GM19043 (cell line): Measurements from ENCODE around the gene TIGD6.

ENCODE experiments used
- ATAC-seq: cut with Tn5 transposase; IDR thresholded peaks from one replicate; pipeline ENCODE4 v1.9.1; 2021; ENCODE audit warnings: low read depth; ENCODE audit not compliant: unreplicated experiment

TIGD6 gene

DNA sequence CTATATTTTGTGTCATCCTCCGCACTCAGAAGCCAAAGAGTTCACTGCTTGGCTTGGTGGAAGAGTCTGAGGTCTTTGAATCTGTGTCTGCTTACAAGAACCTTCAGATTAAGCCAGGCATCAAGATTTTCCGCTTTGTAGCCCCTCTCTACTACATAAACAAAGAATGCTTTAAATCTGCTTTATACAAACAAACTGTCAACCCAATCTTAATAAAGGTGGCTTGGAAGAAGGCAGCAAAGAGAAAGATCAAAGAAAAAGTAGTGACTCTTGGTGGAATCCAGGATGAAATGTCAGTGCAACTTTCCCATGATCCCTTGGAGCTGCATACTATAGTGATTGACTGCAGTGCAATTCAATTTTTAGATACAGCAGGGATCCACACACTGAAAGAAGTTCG lies 19.2 kb downstream of the TIGD6 start:
- no peak for ATAC-seq

DNA sequence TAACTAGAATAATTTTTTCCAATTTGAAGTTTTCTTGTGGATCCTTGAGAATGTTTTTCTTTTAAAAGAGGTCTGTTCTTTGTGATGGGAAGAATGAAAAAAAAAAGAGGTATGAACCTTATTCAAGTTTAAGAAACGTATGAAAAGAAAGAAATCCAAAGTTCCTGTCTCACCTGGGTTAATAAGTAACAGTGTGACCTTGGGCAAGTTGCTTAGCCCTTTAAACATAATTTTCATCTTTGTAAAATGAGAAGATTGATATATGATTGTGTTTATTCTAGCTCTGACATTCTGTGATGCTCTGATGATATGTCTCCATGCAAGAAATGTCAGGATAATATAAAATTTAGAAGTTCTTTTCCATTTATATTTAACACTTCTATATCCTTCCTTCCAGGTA lies 20.6 kb downstream of the TIGD6 start:
- ATAC-seq = no peak

DNA sequence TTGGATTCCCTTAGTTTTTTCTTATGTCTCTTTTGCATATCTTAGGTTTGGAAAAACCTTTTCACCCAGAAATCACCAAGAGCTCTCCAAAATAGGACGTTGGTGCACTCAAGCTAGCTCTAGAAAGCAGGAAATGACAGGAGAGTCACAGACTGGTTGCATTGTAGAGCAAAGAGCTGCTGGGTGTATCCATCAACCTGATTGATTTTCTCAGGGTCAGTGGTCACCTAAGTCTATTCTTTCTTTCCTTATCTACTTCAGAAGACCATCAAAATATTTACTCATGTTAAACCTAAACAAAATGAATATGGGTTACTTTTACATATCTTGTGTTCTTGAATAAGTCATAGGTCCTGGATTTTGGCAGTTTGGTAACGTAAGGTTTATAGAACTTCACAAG lies 25.0 kb downstream of the TIGD6 start:
- ATAC-seq = no peak

DNA sequence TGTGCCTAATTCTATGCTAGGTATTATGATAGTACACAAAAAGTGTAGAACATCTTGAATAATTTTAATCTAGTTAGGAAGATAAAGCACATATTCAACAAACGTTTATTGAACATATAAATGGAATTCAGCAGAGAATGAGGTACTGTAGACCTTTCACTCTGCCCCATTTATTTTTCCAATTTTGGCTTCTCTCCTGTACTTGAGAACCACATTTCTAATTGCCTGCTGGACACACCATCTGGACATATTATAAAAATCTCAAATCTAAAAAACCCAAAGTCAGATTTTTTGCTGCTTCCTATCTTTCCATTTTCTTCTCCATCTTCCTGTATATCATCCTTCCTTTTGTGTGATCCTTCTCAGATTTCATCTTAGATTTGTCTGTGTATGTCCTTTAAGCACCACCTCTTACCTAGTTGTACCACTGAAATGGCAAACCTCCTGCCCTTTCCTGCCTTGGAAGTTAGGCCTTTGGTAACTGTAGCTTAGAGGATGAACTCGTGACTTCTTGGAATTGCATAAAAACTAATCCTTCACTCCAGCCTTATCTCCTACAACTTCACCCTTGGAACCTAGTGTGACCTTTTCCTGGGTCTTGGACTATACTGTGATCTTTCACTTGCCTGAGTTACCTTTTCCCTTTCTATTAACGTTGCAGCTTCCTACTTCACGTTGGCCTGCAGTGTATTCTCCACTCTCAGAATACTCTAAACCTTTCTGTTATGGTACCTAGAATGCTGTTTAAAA lies 31.1 kb downstream of the TIGD6 start:
- ATAC-seq = no peak

GRCh38 chr5:149966946-149967345 lies 33.5 kb downstream of the TIGD6 start:
- ATAC-seq = no peak

- ATAC-seq = no peak
Observed at GRCh38 chr5:149963729-149964128, 36.7 kb downstream of the TIGD6 start.

- no peak for ATAC-seq
Observed at GRCh38 chr5:149962601-149963300, 37.7 kb downstream of the TIGD6 start.

DNA sequence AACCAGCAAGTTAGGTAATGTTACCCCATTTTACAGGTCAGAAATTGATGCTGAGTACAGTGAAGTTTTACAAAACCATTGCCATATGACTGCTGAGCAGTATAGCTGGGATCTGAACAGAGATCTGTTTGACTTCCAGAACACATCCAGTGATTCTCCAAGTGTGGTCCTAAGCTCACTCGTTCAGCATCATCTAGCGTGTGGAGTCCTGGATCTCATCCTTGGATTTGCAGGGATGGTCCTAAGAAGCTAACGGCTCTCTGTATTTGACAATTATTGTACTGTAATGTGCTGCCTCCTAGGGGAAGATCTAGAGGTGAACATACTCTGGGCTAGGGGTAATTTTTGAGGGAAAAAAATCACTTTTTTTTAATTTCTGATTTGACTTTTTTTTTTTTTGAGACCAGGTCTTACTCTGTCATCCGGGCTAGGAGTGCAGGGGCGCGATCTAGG lies 38.5 kb downstream of the TIGD6 start:
- ATAC-seq = no peak

GRCh38 chr5:149961186-149961685 lies 39.2 kb downstream of the TIGD6 start:
- no peak for ATAC-seq

- peak; percentile 98 for ATAC-seq
Observed at GRCh38 chr5:149960272-149961185, 39.9 kb downstream of the TIGD6 start, which contains the start of gene SLC26A2. Gene SLC26A2 (plus strand): TSS chr5:149960758. CDS start chr5:149977653, 16,895 bp downstream.

- no peak for ATAC-seq
Observed at GRCh38 chr5:149959406-149960236, 40.8 kb downstream of the TIGD6 start.

- ATAC-seq = no peak
Observed at GRCh38 chr5:149957855-149958254, 42.6 kb downstream of the TIGD6 start.

DNA sequence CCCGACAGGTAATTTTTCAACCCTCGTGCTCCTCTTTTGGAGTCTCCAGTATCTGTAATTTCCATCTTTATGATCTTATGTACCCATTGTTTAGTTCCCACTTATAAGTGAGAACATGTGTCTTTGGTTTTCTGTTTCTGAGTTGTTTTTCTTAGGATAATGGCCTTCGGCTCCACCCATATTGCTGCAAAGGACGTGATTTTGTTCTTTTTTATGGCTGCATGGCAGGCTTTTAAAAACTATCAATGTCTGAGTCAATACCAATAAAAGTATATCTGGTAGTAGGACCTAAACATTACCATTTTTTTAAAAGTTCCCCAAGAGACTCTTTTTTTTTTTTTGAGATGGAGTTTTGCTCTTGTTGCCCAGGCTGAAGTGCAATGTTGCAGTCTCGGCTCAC lies 43.8 kb downstream of the TIGD6 start:
- no peak for ATAC-seq

- no peak for ATAC-seq
Observed at GRCh38 chr5:149954798-149955197, 45.7 kb downstream of the TIGD6 start.

- no peak for ATAC-seq
Observed at GRCh38 chr5:149953436-149954121, 46.9 kb downstream of the TIGD6 start.

DNA sequence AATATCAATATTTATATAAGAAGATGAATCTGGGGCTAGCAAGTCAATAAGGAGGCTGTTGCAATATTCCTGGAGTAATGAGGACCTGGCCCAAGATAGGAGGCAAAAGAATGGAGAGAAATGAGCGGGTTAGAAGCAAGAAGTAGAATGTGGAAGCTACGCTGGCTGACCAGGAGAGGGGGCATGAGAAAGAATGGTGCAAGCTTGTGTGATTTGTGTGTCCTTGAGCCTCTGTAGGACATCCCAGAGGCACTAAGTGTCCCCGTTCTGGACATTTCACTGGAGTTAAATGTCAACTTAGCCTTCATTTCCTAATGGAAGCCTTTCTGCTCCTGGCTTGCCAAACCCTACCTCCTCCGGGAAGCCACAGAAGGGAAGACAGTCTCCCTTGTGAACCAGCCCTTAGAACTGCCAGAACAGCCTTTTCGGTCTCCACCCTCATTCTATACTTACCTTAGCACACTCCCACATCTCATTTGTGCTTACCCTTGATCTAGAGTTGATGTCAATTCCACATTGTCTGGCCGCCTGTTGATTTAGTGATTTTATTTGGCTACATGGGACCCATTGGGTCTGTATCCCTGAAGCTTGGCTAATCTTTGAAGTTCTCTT lies 49.2 kb downstream of the TIGD6 start:
- ATAC-seq = no peak

DNA sequence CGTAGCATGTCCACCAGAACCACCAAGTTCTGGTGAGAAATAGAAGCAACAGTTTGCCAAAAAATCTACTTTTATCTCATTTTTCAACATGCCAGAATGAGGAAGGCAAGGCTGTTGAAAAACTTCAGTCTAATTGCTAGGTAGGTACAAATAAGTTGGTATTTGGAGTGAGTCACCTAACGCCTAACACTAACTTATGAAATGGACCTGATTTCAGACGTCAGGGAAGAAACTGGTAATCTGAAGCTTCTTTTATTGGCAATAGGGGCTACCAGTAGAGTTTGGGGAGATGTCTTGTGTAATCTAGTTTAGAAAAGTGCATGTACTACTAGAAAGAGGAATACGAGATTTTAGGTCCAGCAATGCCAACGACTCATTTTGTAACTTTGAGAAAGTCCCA lies 51.5 kb downstream of the TIGD6 start:
- no peak for ATAC-seq

GRCh38 chr5:149946118-149946517 lies 54.3 kb downstream of the TIGD6 start:
- no peak for ATAC-seq

DNA sequence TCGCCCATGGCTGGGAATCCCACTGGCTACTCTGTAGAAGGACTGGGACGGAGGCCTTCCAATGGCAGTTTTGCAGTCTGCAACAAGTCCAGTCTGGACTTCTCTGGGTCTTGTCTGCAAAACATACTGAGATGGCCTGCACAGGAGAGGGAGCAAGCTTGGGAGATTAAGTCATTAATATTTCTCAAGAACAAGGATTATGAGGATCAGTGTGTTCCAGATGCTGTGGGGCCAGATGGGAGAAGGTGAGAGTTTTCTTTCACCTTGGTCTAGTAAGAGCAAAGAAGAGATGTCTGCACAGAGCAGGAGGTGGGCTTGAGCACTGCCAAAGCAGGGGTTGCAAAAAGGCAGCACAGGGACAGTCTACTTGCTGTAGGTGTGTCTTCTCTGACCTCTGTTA lies 55.8 kb downstream of the TIGD6 start, which contains the start of gene PDE6A:
Gene PDE6A, minus strand, starts transcription at position 128 of the 400 bp plus-strand sequence. Its CDS starts 120 bp downstream, at position 8.
- no peak for ATAC-seq
